GM21423 (cell line): ENCODE data around the gene HOXA1.
"Not testable (repeated sequence)": the region's sequence is repeated elsewhere in the genome, so short reads cannot be mapped to it uniquely, and the experiment has no call there.

Experiments
- ATAC-seq: cut with Tn5 transposase; IDR thresholded peaks from one replicate; pipeline ENCODE4 v1.9.1; 2021; ENCODE audit warnings: mild to moderate bottlenecking, moderate library complexity; ENCODE audit not compliant: unreplicated experiment

HOXA1 gene

GRCh38 chr7:27062946-27063345, 32.9 kb downstream of the HOXA1 start:
- no peak for ATAC-seq

GRCh38 chr7:27053153-27053552, 42.6 kb downstream of the HOXA1 start:
- no peak for ATAC-seq

- ATAC-seq: no peak
Measured at GRCh38 chr7:27051451-27051850, 44.3 kb downstream of the HOXA1 start.

GRCh38 chr7:27048438-27048837, 47.4 kb downstream of the HOXA1 start:
- ATAC-seq: no peak

GRCh38 chr7:27046854-27047549, 48.8 kb downstream of the HOXA1 start:
- ATAC-seq: no peak

GRCh38 chr7:27045972-27046371, 49.8 kb downstream of the HOXA1 start:
- not testable (repeated sequence) for ATAC-seq

- not testable (repeated sequence) for ATAC-seq
Measured at GRCh38 chr7:27045066-27045465, 50.7 kb downstream of the HOXA1 start.
